GM06990 (cell line): Measurements from ENCODE around the gene PPCDC.
"Not testable (repeated sequence)": the region's sequence is repeated elsewhere in the genome, so short reads cannot be mapped to it uniquely, and the experiment has no call there.

ENCODE experiments used
- DNase-seq: peaks from one replicate; pipeline ENCODE4 v3.0.0-alpha.2; 2011; ENCODE audit not compliant: insufficient read length; ENCODE audit errors: extremely low read depth
- H3K27me3 ChIP-seq: replicated peaks from 2 replicates; pipeline ENCODE4 v1.6.0; 2011; ENCODE audit warnings: low read length; ENCODE audit not compliant: control insufficient read depth, insufficient read depth
- H3K36me3 ChIP-seq: 2 replicates; pipeline ENCODE4 v1.5.1; 2011; ENCODE audit warnings: low read length; ENCODE audit not compliant: control insufficient read depth, insufficient read depth
- H3K4me3 ChIP-seq: replicated peaks from 2 replicates; pipeline ENCODE4 v1.5.1; 2011; ENCODE audit warnings: low read depth, mild to moderate bottlenecking, control low read depth, low read length
- TF ChIP-seq, protein P1 (sequence below): IDR thresholded peaks from 2 replicates; pipeline ENCODE4 v1.5.1; 2011; ENCODE audit warnings: low read length, control low read depth, mild to moderate bottlenecking, inconsistent platforms; ENCODE audit not compliant: insufficient read depth, poor library complexity, severe bottlenecking

PPCDC gene

DNA sequence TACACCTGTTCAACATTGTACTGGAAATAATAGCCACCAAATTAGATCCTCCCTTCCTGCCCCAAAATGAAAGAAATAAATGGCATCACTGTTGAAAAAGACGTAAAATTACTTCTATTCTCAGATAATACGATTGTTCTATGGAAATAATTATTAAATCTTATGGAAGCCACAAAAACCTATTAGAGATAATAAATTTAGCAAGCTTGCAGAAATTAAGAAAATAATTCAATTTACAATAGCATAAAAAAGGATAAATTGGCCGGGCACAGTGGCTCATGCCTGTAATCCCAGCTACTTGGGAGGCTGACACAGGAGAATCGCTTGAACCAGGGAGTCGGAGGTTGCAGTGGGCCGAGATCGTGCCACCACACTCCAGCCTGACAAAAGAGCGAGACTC is 57.8 kb downstream of the PPCDC start:
- TF ChIP-seq, protein P1, sequence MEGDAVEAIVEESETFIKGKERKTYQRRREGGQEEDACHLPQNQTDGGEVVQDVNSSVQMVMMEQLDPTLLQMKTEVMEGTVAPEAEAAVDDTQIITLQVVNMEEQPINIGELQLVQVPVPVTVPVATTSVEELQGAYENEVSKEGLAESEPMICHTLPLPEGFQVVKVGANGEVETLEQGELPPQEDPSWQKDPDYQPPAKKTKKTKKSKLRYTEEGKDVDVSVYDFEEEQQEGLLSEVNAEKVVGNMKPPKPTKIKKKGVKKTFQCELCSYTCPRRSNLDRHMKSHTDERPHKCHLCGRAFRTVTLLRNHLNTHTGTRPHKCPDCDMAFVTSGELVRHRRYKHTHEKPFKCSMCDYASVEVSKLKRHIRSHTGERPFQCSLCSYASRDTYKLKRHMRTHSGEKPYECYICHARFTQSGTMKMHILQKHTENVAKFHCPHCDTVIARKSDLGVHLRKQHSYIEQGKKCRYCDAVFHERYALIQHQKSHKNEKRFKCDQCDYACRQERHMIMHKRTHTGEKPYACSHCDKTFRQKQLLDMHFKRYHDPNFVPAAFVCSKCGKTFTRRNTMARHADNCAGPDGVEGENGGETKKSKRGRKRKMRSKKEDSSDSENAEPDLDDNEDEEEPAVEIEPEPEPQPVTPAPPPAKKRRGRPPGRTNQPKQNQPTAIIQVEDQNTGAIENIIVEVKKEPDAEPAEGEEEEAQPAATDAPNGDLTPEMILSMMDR: no peak
- no peak for DNase-seq
- Histone ChIP-seq H3K36me3 (no peaks in the 10 kb centered on the region), H3K4me3 (no peak overlapping the region), H3K27me3 (no peaks in the 10 kb centered on the region)

DNA sequence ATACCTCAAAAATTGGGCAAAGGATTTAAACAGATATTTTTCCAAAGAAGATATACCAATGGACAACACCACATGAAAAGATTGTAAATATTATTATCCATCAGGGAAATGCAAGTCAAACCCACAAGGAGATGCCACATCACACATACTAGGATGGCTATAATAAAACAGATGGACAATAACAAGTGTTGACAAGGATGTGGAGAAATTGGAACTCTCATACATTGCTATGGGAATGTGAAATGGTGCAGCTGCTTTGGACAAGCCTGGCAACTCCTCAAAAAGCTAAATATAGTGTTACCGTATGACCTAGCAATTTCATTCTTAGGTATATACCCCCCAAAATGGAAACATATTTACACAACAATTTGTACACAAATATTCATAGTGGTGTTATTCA is 59.3 kb downstream of the PPCDC start:
- DNase-seq: no peak
- Histone ChIP-seq H3K4me3 (no peak overlapping the region), H3K36me3 (no peaks in the 10 kb centered on the region), H3K27me3 (no peaks in the 10 kb centered on the region)
- TF ChIP-seq, protein P1: no peak

DNA sequence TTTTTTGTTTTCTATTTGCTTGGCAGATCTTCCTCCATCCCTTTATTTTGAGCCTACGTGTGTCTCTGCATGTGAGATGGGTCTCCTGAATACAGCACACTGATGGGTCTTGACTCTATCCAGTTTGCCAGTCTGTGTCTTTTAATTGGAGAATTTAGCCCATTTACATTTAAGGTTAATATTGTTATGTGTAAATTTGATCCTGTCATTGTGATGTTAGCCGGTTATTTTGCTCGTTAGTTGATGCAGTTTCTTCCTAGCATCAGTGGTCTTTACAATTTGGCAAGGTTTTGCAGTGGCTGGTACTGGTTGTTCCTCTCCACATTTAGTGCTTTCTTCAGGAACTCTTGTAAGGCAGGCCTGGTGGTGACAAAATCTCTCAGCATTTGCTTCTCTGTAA is 62.3 kb downstream of the PPCDC start:
- DNase-seq, H3K4me3 ChIP-seq, H3K27me3 ChIP-seq: not testable (repeated sequence)

DNA sequence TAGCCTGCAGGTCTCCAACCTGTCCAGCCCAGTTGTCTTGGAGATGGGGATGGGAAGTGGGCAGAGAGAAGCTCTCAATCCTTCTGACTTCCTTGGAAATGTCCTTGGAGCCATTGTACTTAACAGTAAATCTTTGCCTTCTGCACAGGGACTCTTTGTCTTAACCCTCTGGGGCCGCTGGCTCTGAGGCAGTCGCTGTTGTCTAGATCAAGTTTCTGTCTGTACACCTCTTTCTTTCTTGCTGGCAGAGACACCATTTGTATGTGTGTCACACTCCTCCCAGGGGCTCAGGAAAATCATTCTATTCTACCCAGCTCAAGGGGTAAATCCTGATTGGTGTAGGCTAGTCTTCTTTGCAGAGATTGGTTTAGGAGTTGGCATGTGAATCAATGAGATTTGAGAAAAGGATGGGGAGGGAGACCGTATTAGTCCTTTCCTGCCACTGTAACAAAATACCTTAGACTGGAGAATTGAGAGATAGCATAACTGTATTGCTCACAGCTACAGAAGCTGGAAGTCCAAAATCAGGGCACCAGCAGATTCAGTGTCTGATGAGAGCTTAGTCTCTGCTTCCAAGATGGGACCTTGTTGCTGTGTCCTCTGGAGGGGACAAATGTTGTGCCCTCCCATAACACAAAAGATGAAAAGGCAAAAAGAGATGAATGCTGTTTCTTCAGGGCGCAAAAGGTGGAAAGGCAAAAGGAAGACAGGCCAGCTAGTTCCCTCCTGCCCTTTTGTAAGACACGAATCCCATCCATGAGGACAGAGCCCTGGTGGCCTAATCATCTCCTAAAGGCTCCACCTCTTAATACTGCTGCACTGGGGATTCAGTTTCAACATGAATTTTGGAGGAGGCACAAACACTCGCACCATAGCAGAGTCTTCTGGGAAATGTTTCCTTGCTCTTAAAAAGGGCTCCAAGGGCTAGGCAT is 66.3 kb downstream of the PPCDC start:
- no peak for DNase-seq
- Histone ChIP-seq H3K4me3 (no peak overlapping the region), H3K36me3 (no peaks in the 10 kb centered on the region), H3K27me3 (no peaks in the 10 kb centered on the region)
- TF ChIP-seq, protein P1: no peak

More for the DNA sequence above, 62.3 kb downstream of the PPCDC start:
- not testable (repeated sequence) for H3K36me3 ChIP-seq

DNA sequence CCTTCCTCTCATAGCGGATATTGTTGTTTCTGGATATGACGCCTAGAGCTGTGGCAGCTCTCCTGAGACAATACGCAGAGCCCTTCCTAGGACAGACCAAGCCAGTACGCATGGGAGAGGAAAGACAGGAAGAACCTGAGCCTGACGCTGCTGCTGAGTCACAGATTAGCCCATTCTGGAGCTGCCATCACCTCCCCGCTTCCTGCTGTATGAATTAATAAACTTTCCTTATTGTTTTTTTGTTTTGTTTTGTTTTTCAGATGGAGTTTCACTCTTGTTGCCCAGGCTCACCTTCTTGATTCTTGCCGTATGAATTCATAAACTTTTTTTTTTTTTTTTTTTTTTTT is 67.0 kb downstream of the PPCDC start:
- H3K36me3 ChIP-seq: no peaks in the 10 kb centered on the region
- no peaks in the 10 kb centered on the region for H3K27me3 ChIP-seq
- TF ChIP-seq, protein P1: no peak
- no peak overlapping the region for H3K4me3 ChIP-seq
- DNase-seq: no peak

DNA sequence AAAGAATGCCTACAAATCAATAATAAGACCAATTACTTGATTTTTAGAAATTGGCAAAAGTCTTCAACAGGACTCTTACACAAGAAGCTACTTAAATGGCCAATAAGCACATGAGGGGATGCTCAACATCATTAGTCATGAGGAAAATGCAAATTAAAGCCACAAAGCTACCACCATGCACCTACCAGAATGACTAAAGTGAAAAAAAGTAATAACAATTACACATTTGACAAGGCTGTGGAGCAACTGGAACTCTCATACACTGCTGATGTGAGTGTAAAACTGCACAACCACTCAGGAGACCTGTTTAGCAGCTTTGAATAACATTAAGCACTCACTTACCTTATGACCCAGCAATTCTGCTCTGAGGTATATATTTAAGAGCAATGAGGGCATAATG is 68.4 kb downstream of the PPCDC start:
- no peak for DNase-seq
- TF ChIP-seq, protein P1: no peak
- no peak overlapping the region for H3K4me3 ChIP-seq

DNA sequence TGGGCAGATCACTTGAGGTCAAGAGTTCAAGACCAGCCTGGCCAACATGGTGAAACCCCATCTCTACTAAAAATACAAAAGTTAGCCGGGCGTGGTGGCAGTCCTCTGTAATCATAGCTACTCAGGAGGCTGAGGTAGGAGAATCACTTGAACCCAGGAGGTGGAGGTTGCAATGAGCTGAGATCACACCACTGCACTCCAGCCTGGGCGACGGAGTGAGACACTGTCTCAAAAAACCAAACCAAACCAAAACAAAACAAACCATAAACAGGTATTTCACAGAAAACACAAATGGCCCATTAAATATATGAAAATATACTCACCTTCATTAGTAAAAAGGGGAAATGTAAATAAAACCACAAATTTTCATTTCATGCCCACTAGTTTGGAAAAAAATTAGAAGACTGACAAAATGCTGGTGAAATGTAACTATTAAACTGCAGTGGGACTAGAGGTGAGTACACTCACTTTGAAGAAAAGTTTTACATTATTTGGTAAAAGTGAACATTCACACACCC is 71.6 kb downstream of the PPCDC start:
- DNase-seq: peak; percentile 71
- not testable (repeated sequence) for H3K27me3 ChIP-seq, H3K4me3 ChIP-seq, H3K36me3 ChIP-seq

More for the DNA sequence above, 68.4 kb downstream of the PPCDC start:
- H3K27me3 ChIP-seq: no peaks in the 10 kb centered on the region
- H3K36me3 ChIP-seq: no peaks in the 10 kb centered on the region
